HepG2 (cell line): ENCODE measurements around the gene IFI35. TPM values are rescaled to one million over a fixed set of nuclear protein-coding genes. Genes with fewer than 3 reads are reported as not detected.

Experiments
- BORCS8-MEF2B ChIP-seq: sonication (generic); formaldehyde crosslinking; IDR thresholded peaks from 2 replicates; pipeline ENCODE4 v1.8.0; 2022; ENCODE audit warnings: mild to moderate bottlenecking, missing genetic modification reagents
- CBX1 ChIP-seq: IDR thresholded peaks from one replicate; pipeline ENCODE4 v1.6.1; 2016; ENCODE audit warnings: antibody characterized with exemption, low read depth
- ESRRA ChIP-seq: sonication (generic); formaldehyde crosslinking; IDR thresholded peaks from 2 replicates; pipeline ENCODE4 v1.5.1; 2020; ENCODE audit warnings: mild to moderate bottlenecking, low read depth, missing genetic modification reagents
- FOXO1 ChIP-seq: sonication (generic); formaldehyde crosslinking; IDR thresholded peaks from 2 replicates; pipeline ENCODE4 v1.4.0; 2020; ENCODE audit warnings: missing genetic modification reagents
- HDAC1 ChIP-seq: sonication (generic); formaldehyde crosslinking; IDR thresholded peaks from 2 replicates; pipeline ENCODE4 v1.5.1; 2020; ENCODE audit warnings: mild to moderate bottlenecking, missing genetic modification reagents
- HOXA3 ChIP-seq: sonication (generic); formaldehyde crosslinking; IDR thresholded peaks from 2 replicates; pipeline ENCODE4 v1.5.0; 2020; ENCODE audit warnings: missing genetic modification reagents
- KDM2A ChIP-seq: sonication (generic); formaldehyde crosslinking; IDR thresholded peaks from 2 replicates; pipeline ENCODE4 v1.4.0; 2020; ENCODE audit warnings: low read depth, missing genetic modification reagents, borderline replicate concordance
- KLF6 ChIP-seq: IDR thresholded peaks from 2 replicates; pipeline ENCODE4 v1.8.0; 2016; ENCODE audit warnings: missing biosample characterization, missing genetic modification reagents
- NFE2L1 ChIP-seq: sonication (generic); formaldehyde crosslinking; IDR thresholded peaks from 2 replicates; pipeline ENCODE4 v1.4.0; 2020; ENCODE audit warnings: missing genetic modification reagents, mild to moderate bottlenecking, borderline replicate concordance
- SETDB1 ChIP-seq: sonication (generic); formaldehyde crosslinking; IDR thresholded peaks from 2 replicates; pipeline ENCODE4 v1.5.1; 2020; ENCODE audit warnings: missing genetic modification reagents, mild to moderate bottlenecking, borderline replicate concordance
- ZNF263 ChIP-seq: sonication (generic); formaldehyde crosslinking; IDR thresholded peaks from 2 replicates; pipeline ENCODE4 v1.4.0; 2020; ENCODE audit warnings: missing genetic modification reagents
- ZNF501 ChIP-seq: sonication (generic); formaldehyde crosslinking; IDR thresholded peaks from 2 replicates; pipeline ENCODE4 v1.5.1; 2020; ENCODE audit warnings: mild to moderate bottlenecking, moderate library complexity, missing genetic modification reagents
- ZNF563 ChIP-seq: sonication (generic); formaldehyde crosslinking; IDR thresholded peaks from 2 replicates; pipeline ENCODE4 v1.8.0; 2022; ENCODE audit warnings: mild to moderate bottlenecking, moderate library complexity, missing genetic modification reagents
- ZNF605 ChIP-seq: sonication (generic); formaldehyde crosslinking; IDR thresholded peaks from 2 replicates; pipeline ENCODE4 v1.8.0; 2022; ENCODE audit warnings: mild to moderate bottlenecking, missing genetic modification reagents
- ZNF891 ChIP-seq: sonication (generic); formaldehyde crosslinking; IDR thresholded peaks from 2 replicates; pipeline ENCODE4 v1.5.0; 2020; ENCODE audit warnings: mild to moderate bottlenecking, missing genetic modification reagents
- polyA plus RNA-seq, 8 experiments: library from polyadenylated mRNA; depleted of rRNA in 3 of 8; stranded (reverse) in 7 of 8; unstranded in 1 of 8; fragments of >200 nt; fragmentation: Illumina TruSeq in 4 of 8; extraction: Trizol in 4 of 8; gene quantifications; 2 replicates each; pipeline versions ENCODE4 v1.2.1 to v1.2.3, GENCODE V29; 2011 to 2016; ENCODE audit warnings: low read depth in 4 of 8, missing spikeins in 1 of 8, mixed read lengths in 1 of 8; ENCODE audit not compliant: insufficient read depth in 1 of 8
- total RNA-seq, 5 experiments: library from RNA; depleted of rRNA; stranded (reverse); fragments of >200 nt; fragmentation: Illumina TruSeq; extraction: Trizol; gene quantifications; 2 replicates each; pipeline ENCODE4 v1.2.3, GENCODE V29; 2016; ENCODE audit warnings: low read depth in 1 of 5
- TF ChIP-seq, protein P1 (sequence below): sonication (generic); formaldehyde crosslinking; IDR thresholded peaks from one replicate; pipeline ENCODE4 v1.5.1; 2020; ENCODE audit warnings: mild to moderate bottlenecking, missing genetic modification reagents; ENCODE audit errors: not compliant biosample characterization
- TF ChIP-seq, protein P2 (sequence below): sonication (generic); formaldehyde crosslinking; IDR thresholded peaks from 2 replicates; pipeline ENCODE4 v1.8.1; 2023; ENCODE audit warnings: mild to moderate bottlenecking, moderate library complexity, missing genetic modification reagents
- TF ChIP-seq, protein P3 (sequence below): sonication (generic); formaldehyde crosslinking; IDR thresholded peaks from 2 replicates; pipeline ENCODE4 v1.8.1; 2023; ENCODE audit warnings: mild to moderate bottlenecking, inconsistent platforms, moderate library complexity, missing genetic modification reagents, borderline replicate concordance
- TF ChIP-seq, protein P4 (sequence below): sonication (generic); formaldehyde crosslinking; IDR thresholded peaks from 2 replicates; pipeline ENCODE4 v1.4.0; 2020; ENCODE audit warnings: missing genetic modification reagents, low read depth, mild to moderate bottlenecking, borderline replicate concordance

Gene IFI35
- total and polyA plus RNA-seq, 2 of the 13 experiments (the other 11 are each of a cell fraction or from before 2014, with no cell fraction given), result 28.9 to 38.1 TPM

DNA sequence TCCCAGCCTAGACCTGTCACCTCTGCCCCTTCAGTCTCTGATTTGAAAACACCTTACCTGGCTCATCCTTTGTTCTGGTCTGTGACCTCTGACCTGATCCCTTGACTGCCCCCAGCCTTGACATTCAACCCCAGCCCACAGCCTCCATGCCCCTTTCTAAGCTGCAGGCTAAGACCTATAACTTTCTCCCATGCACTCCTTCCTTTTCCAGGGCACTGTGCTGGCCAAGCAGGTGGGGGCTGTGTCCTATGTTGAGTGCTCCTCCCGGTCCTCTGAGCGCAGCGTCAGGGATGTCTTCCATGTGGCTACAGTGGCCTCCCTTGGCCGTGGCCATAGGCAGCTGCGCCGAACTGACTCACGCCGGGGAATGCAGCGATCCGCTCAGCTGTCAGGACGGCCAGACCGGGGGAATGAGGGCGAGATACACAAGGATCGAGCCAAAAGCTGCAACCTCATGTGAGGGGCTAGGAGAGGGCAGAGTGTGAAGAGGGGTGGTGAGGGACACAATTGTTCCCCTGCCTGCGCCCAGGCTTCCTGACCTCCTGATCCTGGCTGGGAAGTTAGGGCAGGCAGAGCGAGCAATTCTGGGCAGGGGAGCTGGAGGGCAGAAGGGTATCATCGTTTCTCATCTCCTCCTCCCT, 21.8 kb downstream of the IFI35 start (continued):
- TF ChIP-seq, protein P1, sequence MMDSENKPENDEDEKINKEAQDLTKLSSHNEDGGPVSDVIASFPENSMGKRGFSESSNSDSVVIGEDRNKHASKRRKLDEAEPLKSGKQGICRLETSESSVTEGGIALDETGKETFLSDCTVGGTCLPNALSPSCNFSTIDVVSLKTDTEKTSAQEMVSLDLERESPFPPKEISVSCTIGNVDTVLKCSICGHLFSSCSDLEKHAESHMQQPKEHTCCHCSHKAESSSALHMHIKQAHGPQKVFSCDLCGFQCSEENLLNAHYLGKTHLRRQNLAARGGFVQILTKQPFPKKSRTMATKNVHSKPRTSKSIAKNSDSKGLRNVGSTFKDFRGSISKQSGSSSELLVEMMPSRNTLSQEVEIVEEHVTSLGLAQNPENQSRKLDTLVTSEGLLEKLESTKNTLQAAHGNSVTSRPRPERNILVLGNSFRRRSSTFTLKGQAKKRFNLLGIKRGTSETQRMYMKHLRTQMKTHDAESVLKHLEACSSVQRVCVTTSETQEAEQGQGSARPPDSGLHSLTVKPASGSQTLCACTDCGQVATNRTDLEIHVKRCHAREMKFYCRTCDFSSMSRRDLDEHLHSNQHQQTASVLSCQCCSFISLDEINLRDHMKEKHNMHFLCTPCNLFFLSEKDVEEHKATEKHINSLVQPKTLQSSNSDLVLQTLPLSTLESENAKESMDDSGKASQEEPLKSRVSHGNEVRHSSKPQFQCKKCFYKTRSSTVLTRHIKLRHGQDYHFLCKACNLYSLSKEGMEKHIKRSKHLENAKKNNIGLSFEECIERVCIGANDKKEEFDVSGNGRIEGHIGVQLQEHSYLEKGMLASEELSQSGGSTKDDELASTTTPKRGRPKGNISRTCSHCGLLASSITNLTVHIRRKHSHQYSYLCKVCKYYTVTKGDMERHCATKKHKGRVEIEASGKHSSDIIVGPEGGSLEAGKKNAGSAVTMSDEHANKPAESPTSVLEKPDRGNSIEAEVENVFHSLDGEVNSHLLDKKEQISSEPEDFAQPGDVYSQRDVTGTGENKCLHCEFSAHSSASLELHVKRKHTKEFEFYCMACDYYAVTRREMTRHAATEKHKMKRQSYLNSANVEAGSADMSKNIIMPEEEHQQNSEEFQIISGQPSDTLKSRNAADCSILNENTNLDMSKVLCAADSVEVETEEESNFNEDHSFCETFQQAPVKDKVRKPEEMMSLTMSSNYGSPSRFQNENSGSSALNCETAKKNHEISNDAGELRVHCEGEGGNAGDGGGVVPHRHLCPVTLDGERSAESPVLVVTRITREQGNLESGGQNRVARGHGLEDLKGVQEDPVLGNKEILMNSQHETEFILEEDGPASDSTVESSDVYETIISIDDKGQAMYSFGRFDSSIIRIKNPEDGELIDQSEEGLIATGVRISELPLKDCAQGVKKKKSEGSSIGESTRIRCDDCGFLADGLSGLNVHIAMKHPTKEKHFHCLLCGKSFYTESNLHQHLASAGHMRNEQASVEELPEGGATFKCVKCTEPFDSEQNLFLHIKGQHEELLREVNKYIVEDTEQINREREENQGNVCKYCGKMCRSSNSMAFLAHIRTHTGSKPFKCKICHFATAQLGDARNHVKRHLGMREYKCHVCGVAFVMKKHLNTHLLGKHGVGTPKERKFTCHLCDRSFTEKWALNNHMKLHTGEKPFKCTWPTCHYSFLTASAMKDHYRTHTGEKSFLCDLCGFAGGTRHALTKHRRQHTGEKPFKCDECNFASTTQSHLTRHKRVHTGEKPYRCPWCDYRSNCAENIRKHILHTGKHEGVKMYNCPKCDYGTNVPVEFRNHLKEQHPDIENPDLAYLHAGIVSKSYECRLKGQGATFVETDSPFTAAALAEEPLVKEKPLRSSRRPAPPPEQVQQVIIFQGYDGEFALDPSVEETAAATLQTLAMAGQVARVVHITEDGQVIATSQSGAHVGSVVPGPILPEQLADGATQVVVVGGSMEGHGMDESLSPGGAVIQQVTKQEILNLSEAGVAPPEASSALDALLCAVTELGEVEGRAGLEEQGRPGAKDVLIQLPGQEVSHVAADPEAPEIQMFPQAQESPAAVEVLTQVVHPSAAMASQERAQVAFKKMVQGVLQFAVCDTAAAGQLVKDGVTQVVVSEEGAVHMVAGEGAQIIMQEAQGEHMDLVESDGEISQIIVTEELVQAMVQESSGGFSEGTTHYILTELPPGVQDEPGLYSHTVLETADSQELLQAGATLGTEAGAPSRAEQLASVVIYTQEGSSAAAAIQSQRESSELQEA (CRISPR knock-in tag), result peak; percentile 39
- TF ChIP-seq, protein P2, sequence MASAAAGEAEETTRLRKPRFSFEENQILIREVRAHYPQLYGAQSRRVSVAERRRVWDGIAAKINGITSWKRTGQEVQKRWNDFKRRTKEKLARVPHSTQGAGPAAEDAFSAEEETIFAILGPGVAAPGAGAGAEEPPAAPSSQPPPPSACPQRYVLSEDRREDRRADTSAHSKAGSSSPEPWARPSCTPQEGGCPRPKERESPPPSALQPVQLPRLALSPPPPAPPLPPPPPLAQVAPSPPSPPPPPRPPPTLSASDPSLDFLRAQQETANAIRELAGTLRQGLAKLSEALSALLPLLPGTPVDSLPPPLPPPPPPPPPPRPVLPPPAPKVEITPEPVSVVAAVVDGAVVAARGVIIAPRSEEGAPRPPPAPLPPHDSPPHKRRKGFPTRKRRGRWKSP (CRISPR knock-in tag), result no peak
- peak; percentile 34; the same call in 1 of the 2 replicates for TF ChIP-seq HOXA3 (CRISPR knock-in tag)
- TF ChIP-seq, protein P3, sequence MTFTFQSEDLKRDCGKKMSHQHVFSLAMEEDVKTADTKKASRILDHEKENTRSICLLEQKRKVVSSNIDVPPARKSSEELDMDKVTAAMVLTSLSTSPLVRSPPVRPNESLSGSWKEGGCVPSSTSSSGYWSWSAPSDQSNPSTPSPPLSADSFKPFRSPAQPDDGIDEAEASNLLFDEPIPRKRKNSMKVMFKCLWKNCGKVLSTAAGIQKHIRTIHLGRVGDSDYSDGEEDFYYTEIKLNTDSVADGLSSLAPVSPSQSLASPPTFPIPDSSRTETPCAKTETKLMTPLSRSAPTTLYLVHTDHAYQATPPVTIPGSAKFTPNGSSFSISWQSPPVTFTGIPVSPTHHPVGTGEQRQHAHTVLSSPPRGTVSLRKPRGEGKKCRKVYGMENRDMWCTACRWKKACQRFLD (CRISPR knock-in tag), result no peak
- TF ChIP-seq ZNF605, result peak; percentile 27; the same call in 1 of the 2 replicates
- no peak for TF ChIP-seq ZNF891 (CRISPR knock-in tag)
- no peak for TF ChIP-seq SETDB1 (CRISPR knock-in tag)
- TF ChIP-seq ESRRA (CRISPR knock-in tag), result no peak
- TF ChIP-seq FOXO1 (CRISPR knock-in tag), result peak; percentile 50; the same call in 1 of the 2 replicates
- TF ChIP-seq ZNF501 (CRISPR knock-in tag), result 0 out of 2 replicates have a peak, but pooled peaks have one; percentile 37
- TF ChIP-seq, protein P4, sequence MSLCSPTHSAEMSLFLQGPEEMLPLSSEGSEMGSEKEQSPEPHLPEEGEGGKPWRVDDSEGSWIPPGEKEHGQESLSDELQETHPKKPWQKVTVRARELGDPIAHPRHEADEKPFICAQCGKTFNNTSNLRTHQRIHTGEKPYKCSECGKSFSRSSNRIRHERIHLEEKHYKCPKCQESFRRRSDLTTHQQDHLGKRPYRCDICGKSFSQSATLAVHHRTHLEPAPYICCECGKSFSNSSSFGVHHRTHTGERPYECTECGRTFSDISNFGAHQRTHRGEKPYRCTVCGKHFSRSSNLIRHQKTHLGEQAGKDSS, result peak; percentile 55; the same call in 1 of the 2 replicates
- peak; percentile 18; the same call in 1 of the 2 replicates for TF ChIP-seq KDM2A (CRISPR knock-in tag)
- no peak for TF ChIP-seq NFE2L1 (CRISPR knock-in tag)
- TF ChIP-seq CBX1, result no peak
- TF ChIP-seq ZNF263, result peak; percentile 94
- no peak for TF ChIP-seq KLF6
- TF ChIP-seq BORCS8-MEF2B (CRISPR knock-in tag), result no peak
- TF ChIP-seq ZNF563 (CRISPR knock-in tag), result peak; percentile 29; the same call in 1 of the 2 replicates
- TF ChIP-seq HDAC1 (CRISPR knock-in tag), result peak; percentile 48
